Choroid plexus epithelial cell (primary cell): Measurements from ENCODE around the gene CLASP2.

Experiments
- DNase-seq: peaks from one replicate; pipeline ENCODE4 v3.0.0-alpha.2; 2010; ENCODE audit warnings: low read depth
- H3K4me3 ChIP-seq: 2 replicates; pipeline ENCODE4 v1.5.1; 2011; ENCODE audit warnings: low read depth, mild to moderate bottlenecking, control low read depth, low read length, moderate library complexity
- CTCF ChIP-seq: conservative IDR thresholded peaks from 2 replicates; pipeline ENCODE4 v1.5.1; 2011; ENCODE audit warnings: low read depth, mild to moderate bottlenecking, control low read depth, inconsistent platforms, low read length, moderate library complexity

Gene CLASP2

GRCh38 chr3:33722191-33722590 lies 4.1 kb upstream of the CLASP2 start:
- DNase-seq = peak; percentile 36
- no peak overlapping the region for H3K4me3 ChIP-seq
- TF ChIP-seq CTCF = no peak

- H3K4me3 ChIP-seq = peak overlapping the region; percentile 91
- DNase-seq = no peak
- no peak for TF ChIP-seq CTCF
Measured at GRCh38 chr3:33718595-33718907, 497 bp upstream of the CLASP2 start.

DNA sequence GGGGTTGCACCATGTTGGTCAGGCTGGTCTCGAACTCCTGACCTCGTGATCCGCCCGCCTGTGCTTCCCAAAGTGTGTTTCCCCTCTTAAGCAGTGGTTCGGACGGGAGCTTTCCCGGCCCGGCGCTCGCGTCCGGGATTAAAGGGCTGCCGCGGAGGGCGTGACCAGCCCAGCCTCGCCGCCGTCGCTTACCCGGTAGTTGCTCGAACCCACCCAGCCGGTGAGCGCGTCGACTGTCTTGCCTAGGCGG lies 513 bp downstream of the CLASP2 start:
- no peak for DNase-seq
- no peak for TF ChIP-seq CTCF
- H3K4me3 ChIP-seq = peak overlapping the region; percentile 91

DNA sequence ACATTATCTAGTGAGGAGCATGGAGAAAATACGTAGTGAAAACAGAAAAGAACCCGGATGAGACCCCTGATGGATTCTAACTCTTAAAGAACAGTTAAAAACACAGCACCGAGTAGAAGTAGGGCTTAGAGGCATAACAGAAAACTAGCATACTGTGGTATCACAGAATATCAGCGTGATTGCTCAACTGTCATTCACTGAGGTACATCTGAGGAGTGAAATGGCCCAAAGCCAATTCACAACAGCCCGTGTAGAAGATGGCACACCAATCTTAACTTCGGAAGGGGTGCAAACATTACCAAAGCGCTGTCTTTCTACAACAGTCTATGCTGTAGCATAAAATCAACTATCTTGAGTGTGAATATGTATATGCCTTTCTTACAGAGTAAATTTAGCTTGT lies 1.8 kb downstream of the CLASP2 start:
- no peak for DNase-seq
- no peak for TF ChIP-seq CTCF
- H3K4me3 ChIP-seq = peak overlapping the region; percentile 91

DNA sequence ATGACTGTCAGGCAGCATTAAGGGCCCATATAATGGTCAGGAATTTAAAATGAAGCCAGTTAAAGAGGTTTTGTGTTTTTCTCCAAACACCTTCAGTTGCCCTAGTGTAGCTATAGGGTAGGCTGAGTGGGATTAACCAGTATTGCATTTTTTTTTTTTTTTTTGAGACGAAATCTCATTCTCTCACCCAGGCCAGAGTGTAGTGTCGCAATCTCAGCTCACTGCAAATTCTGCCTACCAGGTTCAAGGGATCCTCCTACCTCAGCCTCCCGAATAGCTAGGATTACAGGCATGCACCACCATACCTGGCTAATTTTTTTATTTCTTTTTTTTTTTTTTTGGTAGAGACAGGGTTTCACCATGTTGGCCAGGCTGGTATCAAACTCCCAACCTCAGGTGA lies 7.0 kb downstream of the CLASP2 start:
- no peak overlapping the region for H3K4me3 ChIP-seq
- no peak for TF ChIP-seq CTCF
- DNase-seq = no peak

DNA sequence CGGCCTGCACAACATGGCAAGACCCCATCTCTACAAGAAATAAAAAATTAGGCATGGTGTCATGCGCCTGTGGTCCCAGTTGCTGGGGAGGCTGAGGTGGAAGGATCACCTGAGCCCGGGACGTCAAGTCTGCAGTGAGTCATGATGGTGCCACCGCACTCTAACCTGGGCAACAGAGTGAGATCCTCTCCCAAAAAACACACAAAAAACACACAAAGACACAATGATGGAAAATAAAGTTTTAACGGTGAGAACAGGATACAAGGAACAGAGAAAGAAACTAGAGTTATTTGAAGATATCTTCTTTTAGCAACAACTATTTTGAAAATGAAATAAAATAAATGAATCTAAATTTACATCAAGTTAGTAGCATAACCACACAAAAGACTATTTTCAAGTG lies 12.0 kb downstream of the CLASP2 start:
- no peak for TF ChIP-seq CTCF
- H3K4me3 ChIP-seq = no peak overlapping the region
- no peak for DNase-seq

DNA sequence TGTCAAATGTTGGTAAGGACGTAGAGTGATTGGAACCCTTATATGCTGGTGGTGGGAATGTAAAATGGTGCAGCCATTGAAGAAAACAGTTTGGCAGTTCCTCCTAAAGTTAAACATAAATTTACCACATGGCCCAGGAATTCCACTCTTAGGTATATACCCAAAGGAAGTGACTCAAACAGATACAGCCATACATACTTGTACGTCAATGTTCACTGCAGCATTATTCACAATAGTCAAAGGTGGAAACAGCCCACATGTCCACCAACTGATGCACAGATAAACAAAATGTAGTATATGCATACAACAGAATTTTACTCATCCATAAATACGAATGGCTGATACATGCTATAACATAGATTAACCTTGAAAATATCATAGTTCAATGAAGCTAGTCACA lies 13.2 kb downstream of the CLASP2 start:
- no peak for DNase-seq
- H3K4me3 ChIP-seq = no peak overlapping the region
- TF ChIP-seq CTCF = no peak
